Measurements from ENCODE around the gene SH2D4B.

Gene SH2D4B

DNA sequence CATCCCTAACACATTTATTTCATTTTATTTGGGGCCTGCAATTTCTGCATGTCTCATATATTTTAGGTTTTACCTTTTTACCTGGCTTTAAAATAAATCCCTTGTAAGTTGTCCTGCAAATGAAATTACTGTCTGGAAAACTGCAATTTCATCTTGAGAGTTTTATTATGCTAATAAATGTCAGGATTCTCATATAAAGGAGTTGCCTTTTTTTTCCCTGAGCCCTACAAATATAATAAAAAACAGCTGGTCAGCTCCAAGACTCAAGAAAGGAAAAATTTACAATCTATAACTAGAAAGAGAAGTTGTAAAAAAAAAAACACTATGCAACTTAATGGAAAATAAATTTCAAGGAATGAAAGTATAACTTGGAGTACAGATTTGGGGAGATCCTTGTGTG is 108.7 kb downstream of the SH2D4B start:
- DNase-seq (ENCODE audit: low read depth) = no peak

DNA sequence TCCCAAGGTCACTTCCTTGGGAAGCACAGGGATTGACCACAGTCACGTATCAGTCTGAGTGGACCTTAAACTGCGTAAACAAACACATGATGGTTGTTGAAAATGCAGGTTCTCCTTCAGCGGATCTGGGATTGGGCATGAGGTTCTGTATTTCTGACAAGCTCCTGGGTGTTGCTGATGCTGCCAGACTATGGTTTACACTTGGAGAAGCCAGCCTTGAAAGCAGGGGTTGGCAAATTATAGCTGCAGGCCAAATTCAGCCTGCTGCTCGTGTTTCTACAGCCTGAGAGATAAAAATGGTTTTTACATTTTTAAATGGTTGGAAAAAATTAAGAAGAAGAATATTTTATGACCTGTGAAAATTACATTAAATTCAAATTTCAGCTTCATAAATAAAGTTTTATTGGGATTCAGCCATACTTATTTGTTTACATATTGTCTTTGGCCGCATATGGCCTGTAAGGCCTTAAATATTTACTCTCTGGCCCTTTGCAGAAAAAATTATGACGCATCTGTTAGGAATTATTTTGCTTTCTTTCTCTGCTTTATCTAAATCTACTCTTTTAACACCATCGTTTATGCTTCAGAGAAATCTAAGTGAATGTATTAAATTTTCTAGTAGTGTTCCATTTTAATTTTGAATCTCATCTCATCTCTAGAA is 109.6 kb downstream of the SH2D4B start:
- no peak for DNase-seq (ENCODE audit: low read depth)

DNA sequence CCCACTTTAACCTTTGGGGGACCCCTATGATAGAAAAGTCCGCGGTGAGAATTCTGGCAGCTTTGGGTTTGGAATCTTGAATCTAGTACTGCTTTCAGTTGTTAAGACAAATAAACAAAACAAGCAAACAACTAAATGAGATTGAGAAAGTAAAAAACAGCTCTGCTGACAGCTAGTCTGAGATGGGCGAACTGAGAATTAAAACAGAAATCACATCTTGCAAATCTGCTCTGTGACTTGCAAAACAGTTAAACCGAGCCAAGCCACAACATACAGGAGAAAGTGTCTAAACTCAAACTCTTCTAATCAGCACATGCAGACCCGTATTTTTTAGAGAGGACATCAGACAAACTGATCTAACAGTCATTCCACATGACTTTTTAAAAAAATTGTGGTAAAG is 110.4 kb downstream of the SH2D4B start:
- DNase-seq (ENCODE audit: low read depth) = no peak

DNA sequence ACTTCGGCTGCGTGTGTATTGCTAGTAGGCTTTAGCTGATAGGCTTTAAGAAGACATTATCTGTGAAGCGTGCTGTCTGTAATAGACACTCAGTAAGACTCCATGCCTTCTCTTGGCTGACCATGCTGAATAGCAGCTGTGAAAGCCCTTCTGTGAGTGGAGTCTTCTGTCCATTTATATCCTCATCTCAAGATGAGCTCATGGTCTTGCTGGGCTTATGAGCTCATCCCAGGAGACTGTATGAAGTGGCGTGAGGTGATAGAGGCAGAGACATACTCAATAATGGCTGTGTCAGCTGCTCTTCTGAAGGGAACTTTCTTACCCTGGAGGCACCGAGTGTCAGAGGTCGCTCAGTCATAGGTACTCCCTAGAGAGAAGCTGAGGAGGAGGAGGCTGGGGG is 111.5 kb downstream of the SH2D4B start:
- DNase-seq (ENCODE audit: low read depth) = no peak

DNA sequence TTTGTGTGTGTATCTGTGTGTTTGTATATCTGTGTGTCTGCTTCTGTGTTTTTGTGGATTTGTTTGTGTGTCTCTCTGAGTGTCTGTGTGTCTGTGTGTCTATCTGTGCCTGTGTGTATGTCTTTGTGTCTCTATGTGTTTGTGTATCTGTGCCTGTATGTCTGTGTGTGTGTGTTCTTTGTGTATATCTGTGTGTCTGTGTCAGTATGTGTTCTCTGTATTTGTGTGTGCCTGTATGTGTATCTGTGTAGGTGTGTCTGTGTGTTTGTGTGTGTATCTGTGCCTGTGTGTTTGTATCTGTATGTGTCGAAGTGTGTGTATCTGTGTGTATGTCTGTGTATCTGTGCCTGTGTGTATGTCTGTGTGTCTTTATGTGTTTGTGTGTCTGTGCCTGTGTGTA is 118.2 kb downstream of the SH2D4B start:
- DNase-seq (ENCODE audit: low read depth) = no peak

DNA sequence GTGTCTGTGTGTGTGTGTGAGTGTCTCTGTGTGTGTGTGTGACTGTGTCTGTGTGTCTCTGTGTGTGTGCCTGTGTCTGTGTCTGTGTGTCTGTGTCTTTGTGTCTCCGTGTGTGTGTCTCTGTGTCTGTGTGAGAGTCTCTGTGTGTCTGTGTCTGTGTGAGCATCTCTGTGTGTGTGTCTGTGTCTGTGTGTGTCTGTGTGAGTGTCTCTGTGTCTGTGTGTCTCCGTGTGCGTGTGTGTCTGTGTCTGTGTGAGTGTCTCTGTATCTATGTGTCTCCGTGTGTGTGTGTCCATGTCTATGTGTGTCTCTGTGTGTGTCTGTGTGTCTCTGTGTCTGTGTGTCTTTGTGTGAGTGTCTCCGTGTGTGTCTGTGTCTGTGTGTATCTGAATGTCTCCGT is 120.4 kb downstream of the SH2D4B start:
- DNase-seq (ENCODE audit: low read depth) = no peak

DNA sequence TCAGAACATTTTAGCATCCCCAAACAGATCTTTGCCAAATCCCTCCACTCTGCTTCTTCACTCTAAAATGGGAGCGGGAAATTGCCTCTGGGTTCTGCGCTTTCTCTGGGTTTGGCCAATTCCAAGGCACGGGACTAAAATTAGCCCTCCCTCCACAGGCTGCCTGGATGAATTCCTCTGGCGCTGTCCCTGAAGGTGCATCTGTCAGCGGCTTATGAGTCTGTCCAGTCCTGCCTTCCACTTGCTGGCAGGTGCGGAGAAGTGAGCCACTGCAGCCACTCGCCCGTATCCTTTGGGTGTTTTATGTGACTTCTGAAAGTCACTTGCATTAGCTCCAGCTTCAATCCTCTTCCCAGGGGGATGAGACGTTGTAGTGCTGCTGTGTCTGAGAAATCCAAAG is 121.6 kb downstream of the SH2D4B start:
- DNase-seq (ENCODE audit: low read depth) = no peak

DNA sequence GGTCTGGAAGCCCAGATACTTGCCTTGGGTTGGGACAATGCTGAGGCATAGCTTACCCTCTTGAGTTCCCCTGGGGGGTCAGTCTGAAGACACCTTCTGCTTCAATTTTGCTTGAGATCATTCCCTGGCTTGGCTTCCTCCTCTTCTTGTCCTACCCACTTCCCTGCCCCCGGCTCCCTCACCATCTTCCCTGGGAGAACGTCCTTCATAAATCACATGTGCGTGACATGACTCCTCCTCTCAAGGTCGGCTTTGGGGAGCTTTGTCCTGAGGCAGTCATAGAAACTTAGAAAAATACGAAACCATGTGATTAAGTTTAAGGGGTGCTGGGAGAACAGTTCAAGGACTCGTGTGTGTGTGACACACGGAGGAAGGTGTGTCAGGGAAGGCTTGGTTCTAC is 122.6 kb downstream of the SH2D4B start:
- no peak for DNase-seq (ENCODE audit: low read depth)

DNA sequence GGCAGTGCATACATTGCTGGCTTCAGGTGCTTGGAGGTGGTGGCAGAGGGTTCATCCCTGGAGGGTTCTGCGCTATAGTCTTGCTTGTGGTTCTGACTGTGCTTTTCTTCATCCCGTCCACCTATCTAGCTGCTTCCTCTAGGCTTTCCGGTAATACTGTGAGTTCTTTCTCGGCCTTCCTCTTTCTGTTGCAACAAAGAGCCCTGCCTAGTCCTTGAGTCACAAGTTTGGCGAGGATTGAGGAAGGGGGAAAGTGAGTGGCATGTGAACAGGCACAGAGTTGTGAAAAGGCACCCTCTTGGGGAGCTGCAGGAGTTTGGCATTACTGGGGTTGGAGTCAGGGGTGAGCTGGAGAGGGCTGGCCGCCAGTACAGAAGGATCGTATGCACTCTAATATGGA is 123.0 kb downstream of the SH2D4B start:
- DNase-seq (ENCODE audit: low read depth) = no peak

DNA sequence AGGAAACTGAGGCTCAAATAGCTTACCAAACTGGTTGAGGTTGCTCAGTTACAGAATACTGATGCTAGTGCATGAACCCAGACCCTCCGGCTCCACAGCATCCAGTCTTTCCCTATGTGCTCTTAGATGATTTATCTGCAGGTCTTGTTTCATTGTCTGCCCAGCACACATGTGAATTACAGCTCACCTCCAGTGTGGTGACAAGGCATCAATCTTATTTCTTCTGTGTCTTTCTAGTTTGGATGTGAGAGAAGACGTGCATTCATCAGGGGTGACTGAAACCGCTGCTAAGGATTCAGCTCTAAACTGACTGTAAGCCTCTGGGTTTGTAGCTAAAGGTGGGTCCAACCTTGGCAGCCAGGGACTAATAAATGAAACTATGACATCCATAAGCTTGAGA is 123.8 kb downstream of the SH2D4B start:
- no peak for DNase-seq (ENCODE audit: low read depth)

DNA sequence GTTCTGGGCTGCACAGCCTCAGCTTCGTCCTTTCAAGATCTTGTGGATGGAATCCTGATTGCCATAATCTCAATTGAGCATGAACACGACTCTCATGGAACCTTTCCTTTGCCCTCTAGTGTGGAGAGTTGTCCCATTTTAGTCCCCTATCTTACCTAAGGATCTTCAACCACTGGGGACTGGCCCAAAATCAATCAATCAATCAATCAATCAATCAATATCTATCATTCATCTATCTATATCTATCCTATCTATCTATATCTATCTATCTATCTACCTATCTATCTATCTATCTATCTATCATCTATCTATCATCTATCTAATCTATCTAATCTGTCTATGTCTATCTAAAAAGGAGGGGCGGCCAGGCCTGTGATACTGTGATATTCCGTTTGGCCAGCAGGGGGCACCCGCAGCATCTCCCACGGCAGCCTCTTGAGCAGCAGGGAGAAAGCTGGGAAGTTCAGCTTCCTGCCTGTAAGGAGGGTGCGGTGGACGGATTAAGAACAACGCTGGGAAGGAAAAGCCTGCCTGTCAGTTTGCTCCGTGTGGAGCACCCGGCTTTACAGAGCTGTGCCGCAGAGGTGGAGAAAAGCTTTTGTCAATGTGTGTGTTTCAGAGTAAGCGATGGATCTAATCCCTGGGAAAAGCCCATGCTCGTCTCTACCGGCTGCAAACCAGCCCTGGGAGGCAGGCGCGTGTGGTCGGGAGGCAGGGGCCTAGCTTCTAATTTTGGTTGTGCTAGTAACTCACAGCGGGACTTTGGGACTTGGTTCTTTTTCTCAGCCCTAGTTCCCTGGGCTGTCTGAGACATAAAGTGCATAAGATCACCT is 124.9 kb downstream of the SH2D4B start:
- DNase-seq (ENCODE audit: low read depth) = peak; percentile 80

DNA sequence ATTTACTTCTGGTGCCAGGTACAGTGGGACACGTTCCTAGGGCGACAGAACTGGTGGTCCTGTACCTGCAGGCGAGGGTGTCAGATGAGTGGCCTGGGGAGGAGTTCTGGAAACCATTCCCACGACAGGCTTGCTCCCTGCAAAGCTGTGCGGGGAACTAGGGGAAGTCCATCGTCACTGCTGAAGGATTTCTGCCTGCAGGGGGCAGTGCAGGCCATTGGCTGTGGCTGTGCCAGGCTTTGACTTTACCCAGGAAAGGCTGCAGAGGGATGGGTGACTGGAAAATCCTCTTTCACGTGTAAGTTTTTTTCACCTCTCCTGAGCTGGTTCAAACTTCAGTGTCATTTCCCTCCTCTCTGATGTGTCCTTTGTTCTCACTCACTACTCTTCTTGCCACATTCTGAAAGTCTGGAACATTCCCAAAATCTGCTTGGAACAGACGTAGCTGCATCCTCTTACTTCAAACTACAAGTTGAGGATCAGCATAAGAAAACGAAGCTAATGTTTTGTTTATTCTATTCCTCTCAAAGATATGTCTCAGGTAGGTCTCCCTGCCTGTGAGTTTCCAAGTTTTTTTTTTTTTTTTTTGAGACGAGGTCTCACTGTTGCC is 126.5 kb downstream of the SH2D4B start:
- DNase-seq (ENCODE audit: low read depth) = peak; percentile 65

DNA sequence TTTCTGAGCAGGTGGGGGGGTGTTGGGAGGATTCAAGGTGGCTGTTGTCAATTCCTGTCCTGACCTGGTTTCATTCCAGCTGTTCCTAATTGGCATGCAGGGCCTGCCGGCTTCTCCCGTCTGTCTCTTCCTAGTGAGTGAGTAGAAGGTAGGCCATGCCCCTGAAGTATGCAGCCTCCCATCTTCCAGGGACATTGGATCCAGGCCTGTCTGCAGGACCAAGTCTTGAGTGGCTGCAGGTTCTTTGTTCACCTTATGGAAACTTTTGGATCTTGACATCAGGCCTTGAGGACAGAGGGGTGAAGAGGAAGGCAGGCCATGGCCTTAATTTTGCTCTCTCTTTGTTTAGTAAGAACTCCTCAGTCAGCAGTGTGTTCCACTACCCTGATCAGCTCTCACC is 131.8 kb downstream of the SH2D4B start:
- no peak for DNase-seq (ENCODE audit: low read depth)

DNA sequence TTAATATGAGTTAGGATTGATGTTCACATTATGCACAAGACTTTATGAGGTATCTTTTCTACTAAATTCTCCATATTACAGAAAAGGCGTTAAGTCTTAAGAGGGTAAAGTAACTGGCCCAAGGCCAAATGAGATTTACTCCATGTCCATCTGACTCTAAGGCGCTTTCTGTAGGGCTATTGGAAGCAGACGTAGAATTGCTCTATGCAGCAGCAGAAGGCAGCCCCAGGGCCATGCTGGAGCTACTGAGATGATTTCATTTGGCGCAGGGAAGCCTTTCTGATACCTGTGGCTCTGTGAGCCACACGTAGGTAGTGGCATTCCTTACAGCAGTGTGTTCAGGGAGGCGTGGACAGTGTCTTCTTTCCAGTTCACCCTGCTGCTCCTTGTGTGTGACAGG is 133.1 kb downstream of the SH2D4B start:
- no peak for DNase-seq (ENCODE audit: low read depth)

DNA sequence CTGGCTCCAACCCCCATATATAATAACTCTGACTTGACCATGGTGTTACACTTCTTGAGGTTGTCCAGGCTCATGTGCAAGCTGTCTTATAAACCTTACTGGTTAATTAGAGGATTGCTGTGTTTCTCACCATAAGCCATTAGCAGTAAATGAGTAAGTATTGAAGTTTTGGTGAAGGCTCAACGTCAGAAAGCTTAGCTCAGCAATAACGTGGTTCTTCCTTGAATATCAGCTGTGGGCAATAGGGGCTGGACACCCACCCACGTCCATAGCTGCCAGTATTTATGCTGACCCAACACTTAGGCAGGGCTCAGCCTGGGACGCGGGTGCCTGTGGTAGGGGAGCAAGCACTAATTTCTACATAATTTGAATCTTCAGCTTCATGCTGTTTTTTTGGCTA is 134.1 kb downstream of the SH2D4B start:
- no peak for DNase-seq (ENCODE audit: low read depth)

DNA sequence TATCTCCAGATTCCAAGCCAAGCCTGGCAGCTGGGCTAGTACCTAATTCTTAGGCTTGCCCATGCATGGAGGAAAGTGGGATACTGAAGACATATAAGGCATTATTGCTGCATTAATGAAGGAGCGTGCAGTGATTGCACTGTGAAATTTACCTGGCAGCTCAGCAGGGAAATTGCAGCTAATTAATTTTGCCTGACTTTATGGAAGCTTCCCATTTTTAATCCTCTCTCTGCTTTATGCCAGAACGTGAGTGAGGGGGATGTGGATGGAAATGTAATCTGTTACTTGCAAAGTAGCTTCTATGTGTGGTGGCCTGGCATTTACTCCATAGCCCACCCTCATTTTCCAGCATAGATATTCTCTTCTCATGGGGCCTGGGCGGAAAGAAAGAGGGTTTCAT is 134.9 kb downstream of the SH2D4B start:
- no peak for DNase-seq (ENCODE audit: low read depth)

DNA sequence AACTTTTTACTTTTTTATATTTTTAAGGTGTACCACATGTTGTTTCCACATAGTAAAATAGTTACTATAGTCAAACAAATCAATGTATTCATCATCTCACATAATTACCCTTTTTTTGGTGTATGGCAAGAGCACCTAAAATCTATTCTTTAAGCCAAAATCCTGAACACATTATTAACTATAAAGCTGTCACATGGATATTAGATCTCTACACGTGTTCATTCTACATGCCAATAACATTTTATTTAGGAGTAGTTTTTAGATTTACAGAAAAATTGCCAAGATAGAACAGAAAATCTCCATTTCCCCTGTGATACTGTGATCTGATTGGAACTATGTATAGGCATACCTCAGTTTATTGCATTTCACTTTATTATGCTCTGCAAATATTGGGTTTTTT is 137.1 kb downstream of the SH2D4B start:
- DNase-seq (ENCODE audit: low read depth) = no peak

DNA sequence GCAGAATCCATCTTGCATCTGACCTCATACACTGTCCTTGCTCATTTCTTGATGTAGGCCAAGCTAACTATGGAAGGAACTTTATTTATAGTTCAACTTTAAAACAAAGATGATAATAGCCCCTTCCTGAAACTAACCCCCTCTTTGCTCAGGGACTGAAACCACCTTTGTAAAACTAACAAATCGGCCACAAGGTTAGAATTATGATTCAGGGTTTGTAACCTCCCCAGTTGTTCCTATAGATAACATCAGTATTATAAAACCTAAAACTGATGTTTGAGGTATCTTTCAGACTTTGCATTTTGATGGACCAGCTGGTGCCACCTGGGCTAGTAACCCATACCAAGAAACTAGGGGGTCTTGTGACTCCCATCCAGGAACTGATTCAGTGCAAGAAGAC is 143.4 kb downstream of the SH2D4B start:
- no peak for DNase-seq (ENCODE audit: low read depth)

DNA sequence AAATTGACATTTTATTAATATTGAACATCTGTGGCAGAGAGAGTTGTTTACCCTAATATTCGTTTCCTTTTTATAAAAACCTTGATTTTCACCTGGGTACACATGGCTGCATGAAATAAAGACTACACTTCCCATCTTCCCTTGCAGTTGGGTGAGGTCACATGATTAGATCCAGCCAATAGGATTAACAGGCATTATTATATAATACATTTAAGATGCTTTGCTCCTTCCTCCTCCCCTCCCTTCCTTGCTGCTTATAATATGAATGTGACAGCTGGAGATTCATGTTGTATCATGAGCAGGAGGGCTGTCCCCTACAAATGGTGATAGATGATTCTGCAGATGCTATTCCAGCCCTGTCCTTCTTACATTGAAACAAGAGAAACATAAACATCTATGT is 146.6 kb downstream of the SH2D4B start:
- DNase-seq (ENCODE audit: low read depth) = peak; percentile 45

DNA sequence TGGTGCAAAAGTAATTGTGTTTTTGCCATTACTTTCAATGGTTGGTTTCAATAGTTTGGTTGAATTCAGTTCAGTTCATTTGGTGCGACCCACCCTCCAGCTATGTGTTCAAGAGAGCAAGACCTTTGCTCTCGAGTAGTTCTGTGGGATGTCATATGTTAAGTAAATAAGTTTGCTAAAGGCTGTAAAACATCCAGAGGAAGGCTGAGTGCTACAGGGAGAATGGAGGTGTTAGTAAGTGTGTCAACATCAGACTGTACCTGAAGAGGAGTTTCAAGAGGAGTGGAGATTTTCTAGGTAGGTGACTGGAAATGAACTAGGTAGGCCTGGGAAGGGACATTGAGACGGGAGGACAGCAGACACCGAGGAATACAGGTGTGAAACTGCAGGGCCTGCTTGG is 147.7 kb downstream of the SH2D4B start:
- no peak for DNase-seq (ENCODE audit: low read depth)

DNA sequence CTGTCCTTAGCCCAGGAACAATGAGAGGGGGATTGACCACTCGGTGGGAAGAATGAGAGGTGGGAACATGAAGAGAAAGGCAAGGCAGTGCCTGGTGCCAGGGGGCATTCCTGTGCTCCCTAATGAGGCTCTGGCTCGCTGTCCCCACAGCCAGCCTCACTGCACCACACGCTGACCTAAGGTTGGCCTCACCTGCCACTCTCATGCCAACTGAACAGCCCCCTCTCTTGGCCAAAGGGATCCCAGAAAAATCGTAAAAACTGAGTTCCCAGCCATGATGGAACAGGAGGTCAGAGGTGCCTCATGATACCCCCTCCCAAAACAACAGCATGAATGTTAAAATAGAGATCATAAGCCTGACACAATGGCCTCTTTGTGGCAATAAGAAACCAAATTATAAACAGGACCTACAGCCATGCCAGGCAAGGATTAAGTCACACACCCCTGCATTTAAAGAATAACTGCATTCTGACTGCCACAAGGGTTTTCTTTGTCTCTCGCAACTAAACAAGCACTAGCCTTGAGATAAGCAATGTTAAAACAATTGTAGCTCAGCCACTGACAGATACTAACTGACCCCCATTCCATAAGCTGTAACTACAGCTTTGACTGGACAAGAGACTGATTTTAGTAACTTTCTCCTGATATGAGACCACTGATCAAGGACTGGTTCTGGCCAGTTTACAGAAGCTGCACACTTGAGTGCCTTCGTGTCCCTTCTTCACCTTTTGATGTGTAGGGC is 149.2 kb downstream of the SH2D4B start:
- DNase-seq (ENCODE audit: low read depth) = no peak

DNA sequence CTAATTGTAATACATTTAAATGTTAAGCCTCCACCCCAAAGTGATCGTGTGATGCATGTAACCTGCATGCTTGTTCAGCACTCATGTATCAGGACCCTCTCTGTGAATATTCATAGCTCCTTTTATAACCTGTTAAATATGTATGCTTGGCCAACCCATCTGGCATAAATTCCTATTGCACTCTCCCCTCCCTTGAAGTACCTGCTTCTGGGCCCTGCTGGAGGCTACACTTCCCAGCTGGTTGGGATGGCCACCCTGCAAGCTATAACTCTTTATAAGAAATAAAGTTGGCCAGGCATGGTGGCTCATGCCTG is 149.7 kb downstream of the SH2D4B start:
- DNase-seq (ENCODE audit: low read depth) = no peak

DNA sequence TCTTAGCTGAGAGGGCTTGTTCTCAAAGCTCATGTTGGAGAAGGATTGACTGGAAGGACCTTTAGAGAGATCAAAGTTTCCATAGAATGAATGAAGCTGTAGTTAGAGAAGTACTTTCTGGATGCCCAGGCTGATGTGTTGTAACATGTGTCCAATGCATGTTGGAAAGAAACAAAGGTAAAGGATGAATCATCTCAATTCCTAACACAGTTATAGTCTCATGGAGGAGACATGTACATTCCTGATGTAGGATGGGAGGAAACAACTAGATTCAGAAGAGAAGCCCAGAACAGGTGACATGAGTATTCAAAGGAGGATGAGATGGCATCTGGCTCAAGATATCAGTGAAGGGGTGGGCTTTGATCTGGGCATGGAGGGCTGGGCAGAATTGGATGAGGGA is 152.7 kb downstream of the SH2D4B start:
- DNase-seq (ENCODE audit: low read depth) = no peak

All from ELR (cell line).